Measurements from ENCODE around the gene TFPI2.

TFPI2 gene

GRCh38 chr7:93843260-93843659 is 47.3 kb downstream of the TFPI2 start:
- DNase-seq = no peak

- no peak for DNase-seq
Measured at GRCh38 chr7:93838966-93839365, 51.6 kb downstream of the TFPI2 start.

GRCh38 chr7:93837245-93837644 is 53.3 kb downstream of the TFPI2 start:
- DNase-seq = no peak

GRCh38 chr7:93836116-93836515 is 54.4 kb downstream of the TFPI2 start:
- no peak for DNase-seq

- DNase-seq = no peak
Measured at GRCh38 chr7:93835702-93836101, 54.9 kb downstream of the TFPI2 start.
